HG03439 (cell line): Measurements from ENCODE around the gene SOX3.

Experiments used
- ATAC-seq: cut with Tn5 transposase; IDR thresholded peaks from one replicate; pipeline ENCODE4 v1.9.1; 2021; ENCODE audit warnings: mild to moderate bottlenecking, moderate library complexity; ENCODE audit not compliant: unreplicated experiment

SOX3 gene

DNA sequence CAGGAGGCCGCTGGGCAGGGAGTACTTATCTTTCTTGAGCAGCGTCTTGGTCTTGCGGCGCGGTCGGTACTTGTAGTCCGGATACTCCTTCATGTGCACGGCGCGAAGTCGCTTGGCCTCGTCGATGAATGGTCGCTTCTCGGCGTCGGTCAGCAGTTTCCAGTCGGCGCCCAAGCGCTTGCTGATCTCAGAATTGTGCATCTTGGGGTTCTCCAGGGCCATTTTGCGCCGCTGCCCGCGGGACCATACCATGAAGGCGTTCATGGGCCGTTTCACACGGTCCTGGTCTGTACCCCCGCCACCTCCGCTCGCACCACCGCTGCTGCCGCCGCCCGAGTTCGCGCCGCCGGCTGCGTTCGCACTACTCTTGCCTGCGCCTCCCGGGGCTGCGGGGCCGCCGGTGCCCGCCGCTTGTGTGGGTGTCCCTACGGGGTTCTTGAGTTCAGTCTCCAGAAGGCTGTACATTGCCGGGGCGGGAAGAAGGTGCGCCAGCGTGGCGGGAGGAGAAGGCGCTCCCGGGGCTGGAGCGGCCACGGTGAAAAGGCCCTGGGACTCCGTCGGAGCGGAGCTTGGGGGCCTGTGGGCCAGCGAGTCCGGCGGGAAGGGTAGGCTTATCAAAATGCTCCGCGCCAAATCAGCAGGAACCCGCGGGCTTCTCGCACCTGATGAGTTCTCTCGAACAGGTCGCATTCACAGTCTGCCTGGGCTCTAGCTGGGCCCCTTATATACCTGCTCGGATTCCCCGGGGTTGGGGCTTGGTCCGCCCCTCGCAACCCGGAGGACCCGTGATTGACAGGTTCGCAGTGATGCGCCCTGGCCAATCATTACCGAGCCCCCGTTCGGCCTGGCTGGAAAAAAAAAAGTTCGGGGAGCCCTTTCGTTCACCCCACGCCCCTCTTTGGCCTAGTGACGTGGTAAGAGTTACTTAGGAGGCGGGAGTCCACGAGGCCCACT is at the start of gene SOX3:
Gene SOX3, minus strand, starts transcription at position 699 of the 954 bp plus-strand sequence. Its CDS starts 9 bp downstream, at position 690.
- no peak for ATAC-seq

DNA sequence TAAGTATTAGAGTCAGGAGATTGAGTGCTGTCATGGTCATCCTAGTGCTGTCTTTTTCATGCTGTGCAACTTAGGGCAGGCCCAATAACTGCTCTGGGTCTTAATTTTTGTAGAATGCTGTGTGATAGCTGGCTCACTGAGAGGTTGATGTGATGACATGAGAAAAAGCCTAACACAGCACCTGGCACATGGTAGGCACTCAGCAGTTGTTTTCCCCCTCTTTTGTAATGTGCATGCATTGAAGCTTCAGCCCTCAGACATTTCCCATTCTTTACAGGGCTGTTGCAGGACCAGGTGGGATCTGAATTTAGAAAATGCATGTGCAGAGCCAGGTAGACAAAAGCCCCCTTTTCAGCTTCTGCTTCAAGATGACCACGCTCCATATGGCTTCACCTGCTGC is 44.1 kb upstream of the SOX3 start:
- ATAC-seq, result no peak

DNA sequence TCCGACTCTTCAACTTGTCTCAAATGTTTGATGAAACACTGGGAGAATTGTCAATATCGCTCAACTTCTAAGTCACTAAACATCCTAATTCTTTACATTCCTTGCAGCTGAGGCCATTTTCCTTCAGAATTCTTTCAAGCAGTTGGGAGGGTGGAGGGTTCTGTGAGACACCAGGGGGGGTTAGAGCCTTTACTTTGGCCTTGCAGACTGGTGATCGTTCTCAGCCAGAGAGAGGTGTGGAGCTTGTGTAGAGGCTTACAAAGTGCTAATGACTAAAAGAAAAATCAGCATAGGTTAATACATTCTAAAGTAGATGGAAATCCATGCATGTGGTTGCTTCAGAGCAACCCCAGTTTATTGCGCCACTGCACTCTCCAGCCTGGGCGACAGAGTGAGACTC is 21.3 kb upstream of the SOX3 start:
- ATAC-seq, result no peak

DNA sequence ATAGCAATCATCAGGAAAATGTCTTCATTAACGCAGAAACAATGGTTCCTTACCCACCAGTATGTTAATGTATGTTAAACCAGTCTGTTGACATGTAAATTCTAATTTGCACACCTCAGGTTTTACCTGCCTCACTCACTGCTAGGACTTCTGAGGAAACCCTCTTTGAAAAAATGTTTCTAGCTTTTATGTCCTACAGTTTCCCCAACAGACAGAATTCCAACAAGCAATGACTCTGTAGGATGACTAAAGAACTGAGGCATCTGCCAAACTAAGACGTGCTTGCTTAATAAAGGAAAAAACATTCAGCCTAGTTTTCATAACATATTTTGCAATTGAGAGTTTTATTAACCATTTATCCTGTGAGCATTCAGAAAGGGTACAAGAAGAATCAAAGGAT is 20.6 kb upstream of the SOX3 start:
- no peak for ATAC-seq

DNA sequence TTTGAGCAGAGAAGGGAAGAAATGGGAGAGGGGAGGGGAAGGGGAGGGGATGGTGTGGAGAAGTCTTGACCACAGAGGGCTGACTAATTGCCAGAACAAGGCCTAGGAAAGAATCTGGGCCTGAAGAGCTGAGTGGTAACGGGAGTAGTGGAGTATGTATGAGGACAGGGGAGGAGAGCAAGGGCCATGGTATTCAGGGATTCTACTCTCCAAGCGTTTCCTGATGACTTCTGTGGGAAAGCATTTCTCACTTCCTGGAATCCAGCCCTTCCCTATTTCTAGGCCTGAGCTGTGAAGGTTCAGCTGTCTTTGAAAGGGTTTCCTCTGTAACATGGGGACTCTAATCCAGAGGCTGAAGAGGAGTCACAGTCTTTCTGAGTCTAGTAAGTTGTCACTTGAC is 19.7 kb upstream of the SOX3 start:
- no peak for ATAC-seq

- ATAC-seq, result no peak
Measured at GRCh38 chrX:140521393-140521792, 16.5 kb upstream of the SOX3 start.

DNA sequence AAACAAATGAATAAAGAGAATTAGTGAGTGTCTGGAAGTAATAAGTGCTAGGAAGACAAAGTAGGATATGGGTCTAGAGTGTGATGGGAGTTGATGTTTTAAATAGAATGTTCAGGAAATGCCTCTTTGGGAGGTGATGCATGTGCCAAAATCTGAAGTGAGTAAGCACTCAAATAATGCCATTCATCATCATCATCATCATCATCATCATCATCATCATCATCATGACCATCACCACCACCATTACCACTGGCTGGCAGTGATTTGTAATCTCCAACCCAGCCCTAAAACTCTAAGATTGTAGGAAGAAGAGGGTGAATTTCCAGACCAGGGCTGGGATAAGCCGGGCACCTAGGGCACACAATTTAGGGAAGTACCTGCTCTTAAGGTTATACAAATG is 9.7 kb upstream of the SOX3 start:
- ATAC-seq, result no peak

GRCh38 chrX:140510895-140511295 is 6.0 kb upstream of the SOX3 start:
- no peak for ATAC-seq

- no peak for ATAC-seq
Measured at GRCh38 chrX:140510306-140510676, 5.4 kb upstream of the SOX3 start.

DNA sequence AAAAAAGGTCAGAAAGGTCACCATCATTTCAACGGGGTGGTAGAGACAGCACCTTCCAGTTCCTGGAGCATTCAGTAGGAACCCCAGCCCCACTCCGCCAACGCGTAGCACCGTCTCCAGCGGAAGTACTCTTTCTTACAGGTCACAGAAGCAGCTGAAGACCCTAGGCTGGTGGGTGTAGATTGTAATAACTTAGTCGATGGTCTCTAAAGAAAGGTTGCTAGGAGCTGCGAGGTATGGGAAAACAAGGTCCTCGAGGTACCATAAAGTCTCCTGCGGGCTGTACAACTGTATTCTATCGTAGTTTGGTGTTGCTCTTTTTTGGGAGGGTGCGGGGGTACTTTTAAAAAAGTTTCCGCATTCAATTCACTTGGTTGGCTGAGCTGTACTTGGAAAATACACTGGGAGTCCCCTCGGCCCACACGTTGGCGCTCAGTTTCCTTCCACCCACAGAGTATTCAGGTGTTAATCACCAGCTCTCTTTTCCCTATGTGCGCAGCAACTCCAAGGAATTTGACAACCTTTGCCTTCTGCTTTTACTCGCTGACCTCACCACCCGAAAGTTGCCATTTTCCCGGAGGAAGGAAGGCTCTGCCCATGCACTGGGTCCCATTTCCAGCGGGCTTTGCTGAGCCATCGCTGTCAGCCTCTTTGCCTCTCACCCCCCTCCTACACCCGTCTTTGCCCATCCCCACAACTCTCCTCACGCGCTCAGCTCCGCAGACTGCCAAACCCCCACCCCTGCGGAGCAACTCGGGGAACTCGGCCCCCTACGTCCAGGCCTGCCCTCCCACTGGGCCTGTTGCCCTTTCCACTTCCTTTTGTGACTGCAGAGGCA is 4.8 kb upstream of the SOX3 start:
- ATAC-seq, result no peak

DNA sequence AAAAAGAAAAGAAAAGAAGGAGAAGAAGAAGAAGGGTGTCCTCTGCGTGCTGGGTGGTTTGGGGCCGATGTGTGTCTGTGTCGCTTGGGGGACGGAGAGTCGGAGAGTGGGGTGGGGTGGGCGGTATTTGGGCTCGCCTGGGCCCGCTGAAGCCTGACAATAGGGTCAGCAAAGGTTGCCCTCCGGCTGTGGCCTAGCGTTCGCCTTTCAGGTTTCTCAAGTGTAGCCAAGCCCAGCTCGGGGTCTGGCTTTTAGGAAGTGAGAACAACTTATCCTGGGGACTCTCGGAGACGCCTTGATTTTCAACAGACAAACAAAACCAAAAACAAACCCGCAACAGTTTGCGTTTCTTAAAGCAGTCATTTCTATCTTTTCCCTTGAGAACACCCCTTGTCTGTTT is 4.1 kb upstream of the SOX3 start:
- no peak for ATAC-seq

DNA sequence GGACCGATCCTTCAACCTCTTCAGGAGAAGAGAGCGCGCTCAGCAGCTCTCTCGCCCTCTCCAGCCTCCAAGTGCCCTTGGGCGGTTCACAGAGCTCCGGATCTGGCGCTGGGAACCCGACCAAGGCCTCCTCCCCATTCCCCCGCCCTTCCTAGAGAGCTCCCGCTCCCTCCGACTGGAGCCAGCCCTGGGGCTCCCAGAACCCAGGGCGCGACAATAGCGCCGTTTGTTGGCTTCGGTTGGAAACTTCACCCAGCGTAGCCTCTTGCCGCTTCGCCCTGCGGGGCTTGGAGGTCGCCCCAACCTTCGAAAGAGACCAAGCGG is 3.1 kb upstream of the SOX3 start:
- ATAC-seq, result no peak

- ATAC-seq, result no peak
Measured at GRCh38 chrX:140507223-140507981, 2.5 kb upstream of the SOX3 start.

DNA sequence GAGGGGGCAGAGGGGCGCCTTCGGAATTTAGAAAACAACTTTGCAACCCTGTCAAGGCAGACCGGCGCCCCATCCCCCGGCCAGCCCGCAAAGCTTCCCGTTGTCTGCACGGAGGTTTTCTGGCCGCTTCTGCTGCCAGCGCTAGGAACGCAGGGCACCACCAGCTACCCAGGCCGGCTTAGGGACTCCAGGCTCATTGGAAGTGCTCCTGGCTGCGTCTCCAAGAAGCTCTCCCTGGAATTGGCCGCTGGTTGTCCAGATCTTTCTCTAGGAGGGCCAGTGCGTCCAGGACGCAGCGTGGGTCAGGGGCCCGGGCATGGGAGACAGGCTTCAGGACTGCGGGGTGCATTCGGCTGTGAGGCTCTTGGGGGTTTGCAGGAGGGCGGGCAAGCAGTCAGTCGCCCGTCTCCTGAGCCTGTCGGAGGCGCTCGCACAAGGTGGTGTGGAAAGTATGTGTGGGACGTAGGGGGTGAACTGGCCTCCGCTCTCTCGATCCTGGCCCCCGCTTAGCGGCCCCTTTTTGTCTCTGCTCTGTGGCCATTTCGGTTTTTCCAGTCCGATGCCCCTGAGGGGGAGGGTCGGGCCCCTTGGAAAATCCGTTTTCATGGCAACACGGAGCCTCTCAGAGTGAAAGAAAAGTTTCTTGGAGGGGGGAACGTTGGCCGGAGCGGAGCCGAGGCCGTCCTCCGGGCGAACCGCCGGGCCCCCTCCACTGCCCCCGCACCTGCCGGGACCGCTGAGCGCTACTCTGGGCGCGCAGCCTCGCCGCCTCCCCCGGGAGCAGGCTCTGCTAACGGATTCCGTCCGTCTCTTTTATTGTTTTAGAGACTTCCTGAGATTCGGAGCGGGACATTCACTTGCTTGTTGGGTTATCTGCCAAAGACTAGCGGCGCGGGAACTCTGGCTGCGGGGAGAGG is 810 bp upstream of the SOX3 start:
- ATAC-seq, result no peak

DNA sequence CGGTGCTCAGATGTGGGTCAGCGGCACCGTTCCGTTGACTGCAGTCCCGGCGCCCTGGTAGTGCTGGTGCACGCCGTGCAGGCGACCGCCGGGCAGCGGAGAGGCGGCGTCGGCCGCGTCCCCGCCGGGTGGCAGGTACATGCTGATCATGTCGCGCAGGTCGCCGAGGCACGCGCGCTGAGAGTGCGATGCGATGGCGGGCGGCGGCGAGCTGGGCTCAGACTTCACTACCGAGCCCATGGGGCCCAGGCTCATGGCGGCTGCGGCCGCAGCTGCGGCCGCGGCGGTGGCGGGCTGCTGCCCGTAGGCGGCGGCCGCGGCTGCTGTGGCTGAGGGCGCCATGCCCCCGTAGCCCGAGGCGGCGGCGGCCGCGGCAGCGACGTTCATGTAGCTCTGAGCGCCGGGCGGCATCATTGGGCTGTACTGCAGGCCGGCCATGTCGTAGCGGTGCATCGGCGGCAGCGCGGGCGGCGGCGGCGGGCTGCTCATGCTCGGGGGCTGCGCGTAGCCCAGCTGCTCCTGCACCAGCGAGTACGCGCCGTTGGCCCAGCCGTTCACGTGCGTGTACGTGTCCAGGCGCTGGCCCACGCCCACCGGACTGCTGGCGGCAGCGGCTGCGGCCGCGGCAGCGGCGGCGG is 1.0 kb downstream of the SOX3 start:
- no peak for ATAC-seq

GRCh38 chrX:140503238-140503601 is 1.6 kb downstream of the SOX3 start:
- ATAC-seq, result no peak

- ATAC-seq, result no peak
Measured at GRCh38 chrX:140502491-140503237, 2.2 kb downstream of the SOX3 start.

DNA sequence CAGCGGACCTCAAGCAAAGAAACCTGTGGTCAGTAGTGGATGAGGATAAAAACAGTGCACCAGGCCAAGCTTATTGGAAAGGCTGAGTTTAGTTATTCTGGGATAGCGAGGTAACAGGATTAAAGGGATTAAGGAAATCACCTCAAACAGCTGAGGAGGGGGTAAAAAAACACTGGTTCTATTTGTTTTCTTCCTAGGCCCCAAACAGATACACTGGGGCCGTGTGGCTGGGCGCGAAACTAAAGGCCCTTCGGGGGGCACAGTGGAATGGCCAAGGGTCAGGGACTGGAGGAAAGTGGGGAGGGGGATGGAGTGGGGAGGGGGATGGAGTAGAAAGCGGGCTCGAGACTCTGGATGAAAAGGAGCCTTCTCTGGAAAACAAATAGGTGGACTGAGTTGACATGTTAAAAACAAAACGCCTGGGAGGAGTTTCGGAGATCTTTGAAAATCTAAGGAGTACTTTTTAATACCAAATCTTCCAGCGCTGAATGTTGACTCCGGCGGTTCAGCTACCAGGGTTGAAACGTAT is 2.9 kb downstream of the SOX3 start:
- ATAC-seq, result no peak

DNA sequence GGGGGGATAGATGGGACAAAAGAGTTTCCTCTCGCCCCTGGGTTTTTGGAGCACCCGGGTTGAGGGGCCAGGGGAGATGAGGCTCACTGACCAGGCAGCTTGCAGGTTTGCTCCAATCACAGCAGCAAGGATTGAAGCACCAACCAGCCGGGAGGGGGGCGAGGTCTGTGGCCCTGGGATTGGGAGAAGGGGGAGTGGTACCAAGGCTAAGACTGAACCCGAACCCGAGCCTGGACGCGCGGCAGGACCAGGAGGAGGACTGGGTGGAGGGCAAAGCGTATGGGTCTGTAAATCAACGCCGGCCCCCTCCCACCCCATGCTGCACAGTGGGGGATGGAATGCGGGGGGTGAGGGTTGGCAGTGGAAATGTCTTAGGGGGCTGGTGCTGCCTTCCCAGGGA is 3.5 kb downstream of the SOX3 start:
- ATAC-seq, result no peak
